GM21786 (cell line): Measurements from ENCODE around the gene NTN3.

Experiments
- ATAC-seq: cut with Tn5 transposase; IDR thresholded peaks from one replicate; pipeline ENCODE4 v1.9.1; 2021; ENCODE audit not compliant: unreplicated experiment

The NTN3 gene

DNA sequence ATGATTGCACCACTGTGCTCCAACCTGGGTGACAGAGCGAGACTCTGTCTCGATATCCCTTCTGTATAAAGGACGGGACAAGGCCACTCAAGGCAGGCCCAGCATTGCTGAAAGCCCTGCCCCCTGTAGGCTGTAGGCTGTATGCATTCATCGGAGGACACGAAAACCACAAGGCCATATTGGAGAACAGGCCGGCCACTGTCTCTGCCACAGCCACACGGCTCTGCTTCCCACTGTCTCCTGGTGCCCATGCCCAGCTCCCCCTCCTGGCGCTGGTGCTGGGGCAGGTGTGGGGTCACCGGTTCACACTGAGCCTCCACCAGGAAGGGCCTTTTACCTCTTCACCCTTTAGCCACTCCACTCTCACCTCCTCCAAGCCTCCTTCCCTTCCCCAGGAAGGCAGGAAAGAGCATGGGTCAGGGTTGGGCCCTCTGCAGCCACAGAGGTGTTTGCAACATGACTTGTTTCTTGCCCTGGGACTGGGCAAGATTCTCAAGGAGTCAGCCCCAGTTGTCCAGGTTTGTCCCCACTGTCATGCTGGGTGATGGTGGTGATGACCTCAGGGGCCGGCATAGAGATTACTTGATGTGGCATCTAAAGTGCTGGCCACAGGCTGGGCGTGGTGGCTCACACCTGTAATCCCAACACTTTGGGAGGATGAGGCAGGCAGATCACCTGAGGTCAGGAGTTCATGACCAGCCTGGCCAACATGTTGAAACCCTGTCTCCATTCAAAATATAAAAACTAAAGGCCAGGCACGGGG is 5.3 kb upstream of the NTN3 start:
- ATAC-seq: no peak

DNA sequence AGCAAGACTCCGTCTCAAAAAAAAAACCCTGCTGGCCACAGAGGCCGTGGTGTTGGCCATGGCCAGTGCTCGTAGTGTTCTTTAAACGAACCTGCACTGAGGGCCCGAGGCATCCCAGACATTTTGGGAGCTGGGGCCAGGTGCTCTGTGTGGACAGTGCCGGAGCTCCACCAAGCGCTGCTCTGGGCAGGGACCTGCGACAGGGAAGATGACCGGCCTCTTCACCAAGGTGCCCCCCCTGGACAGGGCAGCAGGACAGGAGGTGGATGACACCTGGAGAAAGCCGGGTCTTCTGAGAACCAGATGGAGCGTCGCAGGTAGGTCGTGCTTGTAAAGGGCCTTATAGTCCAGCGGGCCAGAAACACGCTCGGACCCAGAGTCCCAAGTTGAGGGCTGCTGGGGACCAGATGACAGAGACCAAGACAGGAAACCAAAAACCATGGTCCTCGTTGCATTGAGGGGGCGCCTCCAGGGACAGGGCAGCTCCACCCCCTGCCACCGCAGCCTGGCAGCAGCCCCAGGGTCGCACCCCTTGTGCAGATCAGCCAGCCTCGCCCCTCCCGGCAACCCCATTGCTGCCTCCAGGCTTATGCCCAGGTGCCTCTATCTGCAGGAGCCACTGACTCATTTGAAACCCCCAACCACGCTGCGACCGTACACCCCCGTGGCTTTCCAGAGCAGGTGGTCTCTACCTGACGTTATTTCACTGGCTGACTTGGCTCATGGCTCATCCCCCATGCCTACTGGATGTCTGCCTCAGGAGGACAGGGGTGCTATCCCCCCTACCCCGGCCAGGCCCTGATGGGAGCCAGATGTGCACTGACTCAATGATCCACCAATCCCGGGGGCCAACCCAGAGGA is 4.2 kb upstream of the NTN3 start:
- no peak for ATAC-seq

DNA sequence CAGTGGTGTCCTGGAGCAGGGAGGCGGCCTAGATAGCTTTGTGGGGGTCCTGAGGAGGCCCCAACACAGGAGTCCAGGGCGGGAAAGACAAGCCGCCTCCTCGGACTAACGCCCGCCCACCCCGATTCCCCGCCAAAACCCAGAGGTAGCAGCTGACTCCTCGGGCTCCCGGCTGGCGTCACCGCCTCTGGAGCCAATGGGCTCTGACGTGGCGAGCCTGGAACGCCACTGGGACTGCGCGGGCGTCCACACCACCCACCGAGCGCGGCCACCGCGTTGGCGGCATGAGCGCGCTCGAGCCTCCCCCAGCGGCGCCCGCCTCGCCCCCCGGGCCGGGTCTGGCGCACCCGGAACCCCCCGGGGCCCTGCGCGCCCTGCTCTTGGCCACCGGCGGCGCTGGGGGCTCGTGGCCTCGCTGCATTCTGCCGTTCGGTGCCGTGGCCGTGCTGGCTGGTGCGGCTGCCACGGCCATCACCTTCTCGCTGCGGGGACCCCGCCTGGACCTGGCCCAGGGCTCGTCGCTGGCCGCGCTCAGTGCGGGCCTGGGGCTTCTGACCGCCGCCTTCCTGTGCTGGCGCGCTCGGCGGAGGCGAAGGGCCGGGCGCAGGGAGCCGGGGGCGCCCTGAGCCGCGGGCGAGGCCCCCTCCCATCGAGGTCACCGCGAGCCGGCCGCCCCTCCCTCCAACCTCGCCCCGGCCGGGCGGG is 3.4 kb upstream of the NTN3 start:
- ATAC-seq: no peak

DNA sequence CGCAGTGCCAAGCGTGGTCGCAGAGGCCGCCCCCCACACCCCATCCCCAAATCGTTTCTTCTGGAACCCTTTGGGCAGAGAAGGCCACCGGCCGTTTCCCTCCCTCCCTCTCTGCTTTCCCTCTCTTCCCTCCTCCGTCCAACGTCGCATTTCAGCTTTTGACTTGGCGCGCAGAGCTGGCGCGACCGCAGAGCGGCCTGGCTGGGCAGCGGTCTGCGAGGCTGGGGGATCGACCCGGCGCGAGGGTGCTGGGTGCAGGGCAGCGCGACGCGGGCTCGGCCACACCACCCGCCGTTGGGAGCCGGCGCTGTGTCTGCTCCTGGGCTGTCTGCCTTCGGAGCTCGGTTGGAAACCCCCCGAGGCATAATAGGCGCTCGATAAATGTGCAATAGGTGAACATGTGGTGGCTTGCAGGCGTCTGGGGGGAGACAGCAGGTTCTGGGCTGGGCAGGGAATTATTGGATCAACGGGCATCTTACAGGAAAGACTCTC is 2.8 kb upstream of the NTN3 start:
- no peak for ATAC-seq

DNA sequence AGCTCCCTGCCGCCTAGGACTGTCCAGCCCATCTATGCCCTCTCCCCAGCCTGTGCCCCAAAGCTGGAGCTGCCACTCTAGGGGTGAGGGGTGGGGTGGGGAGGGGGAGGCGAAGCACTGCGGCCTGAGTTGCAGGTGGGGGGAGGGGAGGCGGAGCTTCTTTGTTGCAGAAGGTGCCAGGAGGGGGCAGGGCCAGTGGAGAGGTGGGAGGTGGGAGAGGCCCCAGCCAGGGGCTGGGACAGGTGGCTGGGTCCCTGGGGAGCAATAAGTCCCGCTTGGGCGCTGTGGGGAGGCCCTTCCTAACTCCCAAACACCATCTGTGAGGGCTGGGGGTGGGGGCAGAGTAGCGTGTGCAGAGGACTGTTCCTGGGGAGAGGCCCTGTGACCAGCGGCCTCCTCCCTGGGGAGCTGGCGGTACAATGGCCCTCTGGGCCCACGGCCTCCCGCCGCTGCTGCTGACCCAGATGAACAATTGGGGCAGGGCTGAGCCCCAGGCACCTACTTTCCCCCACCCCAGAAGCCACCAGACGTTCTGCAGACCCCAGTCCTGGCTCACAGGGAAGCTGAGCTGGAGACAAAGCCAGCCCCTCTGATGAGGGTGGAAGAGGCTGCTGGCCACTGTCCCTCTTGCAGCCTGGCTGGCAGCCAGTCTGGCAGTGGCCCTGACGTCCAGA is 2.2 kb upstream of the NTN3 start:
- ATAC-seq: peak; percentile 47

DNA sequence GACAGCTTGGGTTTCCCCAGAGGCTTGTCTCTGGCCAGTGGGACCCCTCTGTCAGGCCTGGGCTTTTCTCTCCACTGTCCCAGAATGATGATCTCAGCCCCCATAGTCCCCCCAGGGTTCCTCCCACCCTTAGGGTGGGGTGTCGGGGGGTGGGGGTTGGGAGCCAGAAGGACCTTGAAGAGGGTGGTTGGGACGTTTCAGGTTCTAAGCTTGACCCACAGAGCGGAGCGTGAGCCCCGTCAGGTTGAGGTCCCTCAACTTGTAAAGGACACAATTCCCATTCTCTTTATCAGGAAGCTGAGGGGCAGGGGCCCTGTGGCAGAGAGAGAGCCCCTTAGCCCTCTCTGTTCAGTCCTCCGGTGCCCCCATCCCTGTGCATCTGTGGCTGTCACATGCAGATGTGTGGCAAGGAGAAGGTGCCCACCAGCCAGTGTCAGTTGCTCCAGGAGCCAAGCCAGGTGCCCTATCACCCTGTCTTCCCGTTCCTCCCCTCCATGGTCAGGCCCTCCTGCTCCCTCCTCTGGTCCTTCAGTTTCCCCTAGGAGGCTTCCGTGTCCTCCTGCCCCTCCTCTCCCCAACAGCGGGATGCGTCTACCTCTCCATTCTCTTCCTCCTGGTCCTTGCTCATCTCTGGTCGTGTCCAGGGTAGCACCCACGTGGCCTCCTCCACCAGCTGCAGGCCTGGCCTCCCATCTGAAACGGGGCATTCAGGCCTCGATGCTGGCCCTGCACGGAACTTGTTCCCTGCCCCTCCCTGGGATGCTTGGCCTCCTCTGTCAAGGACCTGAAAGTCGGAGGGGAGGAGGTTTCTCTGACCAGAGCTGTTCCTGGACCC is 1.5 kb upstream of the NTN3 start:
- ATAC-seq: no peak

DNA sequence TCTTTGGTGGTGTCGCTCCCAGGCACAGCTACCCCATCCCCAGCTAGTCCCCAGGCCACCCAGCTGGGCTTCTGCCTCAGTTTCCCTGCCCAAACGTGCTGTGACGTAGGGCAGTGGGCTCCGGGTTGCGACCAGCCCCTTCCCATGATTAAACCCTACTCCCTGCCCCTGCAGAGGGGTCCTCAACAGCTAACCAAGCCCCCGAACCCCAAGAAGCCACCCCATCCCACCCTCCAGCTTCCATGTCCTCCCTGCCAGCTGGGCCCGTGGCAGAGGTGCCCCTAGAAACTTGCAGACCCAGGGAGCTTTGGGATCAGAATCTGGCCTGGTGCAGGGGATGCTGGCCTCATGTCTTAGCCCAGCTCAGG is 879 bp upstream of the NTN3 start:
- ATAC-seq: no peak

DNA sequence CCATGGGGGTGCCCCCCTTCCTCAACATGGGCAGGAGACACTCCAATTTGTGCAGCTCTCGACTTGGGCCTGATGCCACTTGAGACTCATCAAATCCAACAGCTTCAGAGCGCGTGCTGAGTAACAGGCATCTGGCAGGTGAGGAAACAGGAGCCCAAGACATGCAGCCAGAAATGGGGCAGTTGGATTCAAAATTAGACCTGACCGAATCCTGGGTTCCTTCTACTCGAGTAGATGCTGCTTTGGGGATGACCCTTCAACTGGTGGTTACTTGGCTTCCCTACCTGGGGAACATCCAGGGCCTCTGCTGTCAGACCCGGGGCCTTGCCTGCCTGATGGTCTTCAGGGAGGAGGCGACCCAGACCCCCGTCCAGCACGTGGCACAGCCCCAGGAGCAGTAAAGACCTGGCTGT is 488 bp upstream of the NTN3 start:
- no peak for ATAC-seq

DNA sequence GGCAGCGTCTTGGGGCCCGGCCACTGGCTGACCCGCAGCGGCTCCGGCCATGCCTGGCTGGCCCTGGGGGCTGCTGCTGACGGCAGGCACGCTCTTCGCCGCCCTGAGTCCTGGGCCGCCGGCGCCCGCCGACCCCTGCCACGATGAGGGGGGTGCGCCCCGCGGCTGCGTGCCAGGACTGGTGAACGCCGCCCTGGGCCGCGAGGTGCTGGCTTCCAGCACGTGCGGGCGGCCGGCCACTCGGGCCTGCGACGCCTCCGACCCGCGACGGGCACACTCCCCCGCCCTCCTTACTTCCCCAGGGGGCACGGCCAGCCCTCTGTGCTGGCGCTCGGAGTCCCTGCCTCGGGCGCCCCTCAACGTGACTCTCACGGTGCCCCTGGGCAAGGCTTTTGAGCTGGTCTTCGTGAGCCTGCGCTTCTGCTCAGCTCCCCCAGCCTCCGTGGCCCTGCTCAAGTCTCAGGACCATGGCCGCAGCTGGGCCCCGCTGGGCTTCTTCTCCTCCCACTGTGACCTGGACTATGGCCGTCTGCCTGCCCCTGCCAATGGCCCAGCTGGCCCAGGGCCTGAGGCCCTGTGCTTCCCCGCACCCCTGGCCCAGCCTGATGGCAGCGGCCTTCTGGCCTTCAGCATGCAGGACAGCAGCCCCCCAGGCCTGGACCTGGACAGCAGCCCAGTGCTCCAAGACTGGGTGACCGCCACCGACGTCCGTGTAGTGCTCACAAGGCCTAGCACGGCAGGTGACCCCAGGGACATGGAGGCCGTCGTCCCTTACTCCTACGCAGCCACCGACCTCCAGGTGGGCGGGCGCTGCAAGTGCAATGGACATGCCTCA is 773 bp downstream of the NTN3 start:
- no peak for ATAC-seq

DNA sequence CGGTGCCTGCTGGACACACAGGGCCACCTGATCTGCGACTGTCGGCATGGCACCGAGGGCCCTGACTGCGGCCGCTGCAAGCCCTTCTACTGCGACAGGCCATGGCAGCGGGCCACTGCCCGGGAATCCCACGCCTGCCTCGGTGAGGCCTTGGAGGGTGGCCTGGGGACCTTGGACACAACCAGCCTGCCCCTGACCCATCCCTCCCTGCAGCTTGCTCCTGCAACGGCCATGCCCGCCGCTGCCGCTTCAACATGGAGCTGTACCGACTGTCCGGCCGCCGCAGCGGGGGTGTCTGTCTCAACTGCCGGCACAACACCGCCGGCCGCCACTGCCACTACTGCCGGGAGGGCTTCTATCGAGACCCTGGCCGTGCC is 1.4 kb downstream of the NTN3 start:
- ATAC-seq: no peak

DNA sequence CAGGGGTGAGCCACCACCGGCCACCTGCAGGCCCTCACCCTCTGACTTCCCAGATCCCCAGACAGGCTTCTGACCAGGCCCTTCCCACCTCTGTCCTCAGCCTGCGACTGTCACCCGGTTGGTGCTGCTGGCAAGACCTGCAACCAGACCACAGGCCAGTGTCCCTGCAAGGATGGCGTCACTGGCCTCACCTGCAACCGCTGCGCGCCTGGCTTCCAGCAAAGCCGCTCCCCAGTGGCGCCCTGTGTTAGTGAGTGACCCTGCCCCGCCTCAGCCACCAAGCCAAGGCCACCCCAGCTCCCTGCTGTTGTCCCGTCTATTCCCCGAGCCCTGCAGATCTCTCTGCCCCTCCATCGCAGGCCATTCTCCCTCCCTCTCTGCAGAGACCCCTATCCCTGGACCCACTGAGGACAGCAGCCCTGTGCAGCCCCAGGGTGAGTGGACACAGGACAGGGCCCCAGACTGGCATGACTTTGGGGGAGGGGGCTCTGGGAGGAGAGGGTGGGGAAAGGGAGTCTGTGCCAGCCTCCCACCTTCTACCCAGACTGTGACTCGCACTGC is 1.9 kb downstream of the NTN3 start:
- ATAC-seq: no peak

DNA sequence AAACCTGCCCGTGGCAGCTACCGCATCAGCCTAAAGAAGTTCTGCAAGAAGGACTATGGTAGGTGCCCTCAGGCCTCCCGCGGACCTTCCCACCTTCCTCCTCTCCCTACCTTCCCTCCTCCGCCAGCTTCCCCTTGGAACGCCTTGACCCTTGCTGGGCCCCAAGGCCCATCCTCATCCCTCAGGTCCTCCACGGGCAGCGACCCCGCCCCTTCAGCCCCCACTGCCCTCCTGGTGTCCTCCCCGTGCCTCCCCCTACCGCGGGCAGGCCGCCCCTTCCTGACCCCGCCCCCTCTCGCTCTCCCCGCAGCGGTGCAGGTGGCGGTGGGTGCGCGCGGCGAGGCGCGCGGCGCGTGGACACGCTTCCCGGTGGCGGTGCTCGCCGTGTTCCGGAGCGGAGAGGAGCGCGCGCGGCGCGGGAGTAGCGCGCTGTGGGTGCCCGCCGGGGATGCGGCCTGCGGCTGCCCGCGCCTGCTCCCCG is 2.4 kb downstream of the NTN3 start:
- no peak for ATAC-seq

DNA sequence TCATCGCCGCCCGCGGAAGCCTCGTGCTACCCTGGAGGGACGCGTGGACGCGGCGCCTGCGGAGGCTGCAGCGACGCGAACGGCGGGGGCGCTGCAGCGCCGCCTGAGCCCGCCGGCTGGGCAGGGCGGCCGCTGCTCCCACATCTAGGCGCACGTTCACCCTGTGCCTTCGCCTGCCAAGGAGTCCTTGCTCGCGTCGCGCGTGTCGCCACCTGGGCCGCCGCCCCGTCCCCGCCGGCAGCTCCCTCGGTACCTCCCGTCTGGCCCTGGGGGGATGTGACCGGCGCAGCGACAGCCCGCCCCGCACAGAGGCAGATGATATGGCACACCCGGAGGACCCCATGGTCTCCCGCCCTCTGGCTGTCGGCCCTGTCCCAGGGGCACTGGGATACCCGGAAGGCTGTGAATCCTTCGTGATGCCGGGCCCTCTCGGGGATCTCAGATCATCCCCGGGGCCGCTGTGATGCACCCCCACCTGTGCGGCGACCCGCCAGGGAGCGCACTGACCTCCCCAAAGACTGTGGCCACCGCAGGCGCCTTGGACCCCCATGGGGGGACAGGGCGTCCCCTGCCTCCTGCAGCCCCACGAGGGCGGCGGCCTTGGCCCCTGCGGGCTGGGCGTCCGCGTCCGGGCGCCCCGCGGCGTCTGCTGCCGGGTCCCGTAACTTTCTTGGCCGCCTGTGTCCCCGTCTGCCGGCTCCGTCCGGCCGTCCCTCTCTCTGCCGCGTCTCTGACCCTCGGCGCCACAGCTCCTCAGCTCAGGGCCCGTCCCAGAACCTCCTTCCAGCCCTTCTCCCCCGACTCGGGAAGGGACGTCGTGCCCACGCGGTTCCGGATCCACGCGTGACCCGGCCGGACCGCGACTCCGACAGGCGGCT is 3.1 kb downstream of the NTN3 start:
- no peak for ATAC-seq

DNA sequence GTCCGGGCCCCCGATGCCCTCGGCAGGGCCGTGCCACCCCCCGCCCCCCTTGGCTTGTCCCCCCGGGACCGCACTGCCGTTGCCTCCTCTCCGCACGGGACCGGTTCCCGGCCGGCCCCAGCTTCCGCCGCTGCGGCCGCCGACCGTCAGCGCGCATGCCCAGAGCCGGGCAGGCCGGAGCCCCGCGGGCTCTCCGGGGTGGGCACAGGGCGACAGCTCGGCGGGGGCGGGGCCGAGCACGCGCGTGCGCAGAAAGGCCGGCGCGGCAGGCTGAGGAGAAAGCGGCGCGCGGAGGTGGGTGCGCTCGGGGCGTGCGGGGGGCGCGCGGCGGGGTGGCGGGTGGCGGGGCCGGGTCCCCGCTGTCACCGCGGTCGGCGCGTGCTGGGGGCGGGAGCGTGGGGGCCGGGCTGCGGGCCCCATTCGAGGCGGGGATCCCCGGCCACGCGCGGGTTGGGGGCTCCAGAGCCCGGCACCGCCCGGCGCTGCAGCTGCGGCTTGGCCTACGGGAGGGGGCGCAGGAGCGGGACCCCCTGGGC is 3.8 kb downstream of the NTN3 start, which contains the start of gene TBC1D24:
Gene TBC1D24, plus strand, starts transcription at position 251 of the 536 bp plus-strand sequence. CDS start 21,022 bp downstream, outside the sequence.
- ATAC-seq: peak; percentile 61

DNA sequence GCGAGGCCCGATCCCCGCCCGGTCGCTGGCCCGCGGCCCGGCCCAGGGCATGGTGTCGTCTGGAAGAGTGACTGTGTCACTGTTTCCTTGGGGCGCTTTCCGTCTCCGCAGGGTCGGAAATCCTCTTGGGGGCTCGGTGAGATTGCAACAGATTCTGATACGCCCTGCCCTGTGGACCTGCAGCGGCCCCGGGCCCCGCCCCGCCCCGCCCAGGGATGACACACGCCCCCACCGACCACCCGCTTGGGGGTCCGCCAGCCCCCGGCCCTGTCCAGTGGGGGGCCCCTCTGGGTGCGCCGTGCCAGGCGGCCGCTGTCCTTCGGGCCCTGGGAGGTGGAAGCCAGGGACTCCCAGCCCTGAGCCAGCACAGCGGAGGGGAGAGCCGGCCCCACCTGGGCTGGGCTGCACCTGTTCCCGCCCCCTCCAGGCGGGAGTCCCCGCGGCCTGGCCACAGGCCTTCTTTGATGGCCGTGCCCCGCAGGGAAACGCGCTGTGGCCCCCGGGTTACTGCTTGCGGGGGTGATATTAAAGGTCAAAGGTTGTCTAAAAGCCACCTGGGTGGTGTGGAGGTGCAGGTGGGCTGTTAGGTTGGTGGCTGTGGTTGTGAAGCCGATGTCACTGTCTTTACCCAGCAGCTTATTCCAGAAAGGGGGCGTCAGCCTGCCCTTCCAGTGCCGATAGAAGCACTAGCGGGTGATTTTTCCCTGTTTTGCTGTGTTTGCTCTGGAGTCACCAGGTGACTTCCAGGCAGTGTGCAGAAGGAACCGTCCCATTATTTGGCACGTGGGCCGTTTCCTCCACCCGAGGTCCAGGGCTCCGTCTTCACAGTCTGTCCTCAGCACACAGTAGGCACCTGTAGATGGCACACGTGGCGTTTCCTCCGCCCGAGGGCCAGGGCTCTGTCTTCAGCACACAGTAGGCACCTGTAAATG is 4.6 kb downstream of the NTN3 start:
- ATAC-seq: no peak

DNA sequence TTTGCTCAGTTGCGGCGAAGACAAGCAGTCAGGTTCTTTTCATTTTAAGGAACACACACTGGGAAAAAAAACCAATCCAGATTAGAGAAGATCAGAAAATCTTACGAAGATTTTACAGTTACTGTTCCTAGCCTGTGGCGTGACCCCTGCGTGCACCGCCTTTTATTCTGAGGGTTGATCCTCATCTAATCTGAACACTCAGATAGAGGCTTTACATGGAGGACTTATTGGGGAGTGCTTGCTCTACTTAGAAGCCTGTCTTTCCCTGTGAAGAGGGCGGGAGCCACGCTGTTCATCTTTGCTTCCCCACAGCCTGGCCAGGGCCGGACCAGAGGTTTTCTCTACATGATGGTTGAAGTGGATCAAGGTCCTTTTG is 5.2 kb downstream of the NTN3 start:
- ATAC-seq: no peak
